Large intestine (tissue), 12 donors: ENCODE data around the gene SYCE3. TPM values are rescaled to one million over a fixed set of nuclear protein-coding genes. Genes with fewer than 3 reads are reported as not detected.
"Not testable (repeated sequence)": the region's sequence is repeated elsewhere in the genome, so short reads cannot be mapped to it uniquely, and the experiment has no call there.

Experiments
- DNase-seq, 2 donors: peaks; one replicate each; pipeline versions ENCODE4 v3.0.0 to v3.0.0-alpha.2; 2013
- H3K27ac ChIP-seq: one replicate; pipeline ENCODE4 v1.5.1; 2013; ENCODE audit warnings: low read length
- H3K27me3 ChIP-seq: 2 replicates; pipeline ENCODE4 v1.6.1; 2013; ENCODE audit warnings: low read length; ENCODE audit not compliant: control insufficient read depth, insufficient read depth
- H3K36me3 ChIP-seq: 2 replicates; pipeline ENCODE4 v1.6.1; 2013; ENCODE audit warnings: low read length; ENCODE audit not compliant: control insufficient read depth, insufficient read depth
- H3K4me1 ChIP-seq: one replicate; pipeline ENCODE4 v1.6.1; 2013; ENCODE audit warnings: low read length; ENCODE audit not compliant: control insufficient read depth, insufficient read depth
- H3K4me3 ChIP-seq: one replicate; pipeline ENCODE4 v1.5.1; 2013; ENCODE audit warnings: low read length
- H3K9me3 ChIP-seq: one replicate; pipeline ENCODE4 v1.6.1; 2013; ENCODE audit warnings: mild to moderate bottlenecking, low read depth, low read length, moderate library complexity; ENCODE audit not compliant: control insufficient read depth
- WGBS: methylation state at CpG from one replicate; pipeline ENCODE4 v1.1.5; 2013; ENCODE audit warnings: low lambda C conversion rate; ENCODE audit not compliant: insufficient coverage; 5-methylcytosine and 5-hydroxymethylcytosine counted together
- long read RNA-seq, 11 donors: transcript quantifications; one replicate each; lab custom pipeline, GENCODE V29; 2026
- polyA plus RNA-seq: library from polyadenylated mRNA; unstranded; fragments of 120-200 nt; gene quantifications from one replicate; pipeline ENCODE4 v1.2.1, GENCODE V29; 2013

SYCE3 gene
- polyA plus RNA-seq, result not detected
- long read RNA-seq, donor 1, result 0 reads
- long read RNA-seq, donor 2, result 0 reads
- long read RNA-seq, donor 3, result 0 reads
- long read RNA-seq, donor 4, result 0 reads
- long read RNA-seq, donor 5, result 0 reads
- long read RNA-seq, donor 6, result 0 reads
- long read RNA-seq, donor 7, result 0 reads
- long read RNA-seq, donor 8, partial matches to known transcripts, result 0 of 1 reads
- long read RNA-seq, donor 8, other reads (novel, unspliced or antisense), result 0 of 1 reads
- long read RNA-seq, donor 9, result 0 reads
- long read RNA-seq, donor 10, result 0 reads
- long read RNA-seq, donor 11, result 0 reads

GRCh38 chr22:50562523-50563412 is at the start of gene SYCE3:
SYCE3 (minus strand) TSS chr22:50562919; CDS start chr22:50556405, 6,514 bp downstream.
- WGBS, result no CpG with 5 or more reads among the region's 61 CpGs
- peaks cover 6% of the 10 kb centered on the region for H3K4me1 ChIP-seq
- H3K4me3 ChIP-seq, result peak within 1 kb of the TSS; percentile 60
- H3K27ac ChIP-seq, result peak within 1 kb of the TSS; percentile 81
- DNase-seq, result peak; percentile 95 to 96
- peaks cover 23% of the 10 kb centered on the region for H3K27me3 ChIP-seq
- H3K36me3 ChIP-seq, result peaks cover under 1% of the 10 kb centered on the region
- no peaks in the 10 kb centered on the region for H3K9me3 ChIP-seq

GRCh38 chr22:50612168-50612527 is 49.4 kb upstream of the SYCE3 start:
- DNase-seq, result no peak
- no peak overlapping the region for H3K27ac ChIP-seq
- no CpG with 5 or more reads among the region's 6 CpGs for WGBS

GRCh38 chr22:50611341-50612060 is 48.8 kb upstream of the SYCE3 start:
- H3K27me3 ChIP-seq, result peaks cover 27% of the 10 kb centered on the region
- no peaks in the 10 kb centered on the region for H3K36me3 ChIP-seq
- no peaks in the 10 kb centered on the region for H3K9me3 ChIP-seq
- peaks cover 5% of the 10 kb centered on the region for H3K4me1 ChIP-seq
- WGBS, result no CpG with 5 or more reads among the region's 26 CpGs
- no peak for DNase-seq
- H3K4me3 ChIP-seq, result no peak overlapping the region
- H3K27ac ChIP-seq, result no peak overlapping the region

More at GRCh38 chr22:50612168-50612527, 49.4 kb upstream of the SYCE3 start:
- Histone ChIP-seq H3K9me3 (no peaks in the 10 kb centered on the region), H3K4me1 (peaks cover 5% of the 10 kb centered on the region), H3K36me3 (no peaks in the 10 kb centered on the region), H3K4me3 (no peak overlapping the region), H3K27me3 (peaks cover 27% of the 10 kb centered on the region)

- no peak for DNase-seq
- Histone ChIP-seq H3K9me3 (no peaks in the 10 kb centered on the region), H3K36me3 (no peaks in the 10 kb centered on the region), H3K4me3 (no peak overlapping the region), H3K4me1 (peaks cover 5% of the 10 kb centered on the region), H3K27ac (no peak overlapping the region), H3K27me3 (peaks cover 36% of the 10 kb centered on the region)
- 83% methylated on average over 1 of the region's 17 CpGs for WGBS
These were observed 47.9 kb upstream of the SYCE3 start for GRCh38 chr22:50610581-50610980.

- Histone ChIP-seq H3K4me3 (no peak overlapping the region), H3K27me3 (peaks cover 42% of the 10 kb centered on the region), H3K4me1 (peaks cover 5% of the 10 kb centered on the region), H3K9me3 (no peaks in the 10 kb centered on the region), H3K27ac (no peak overlapping the region), H3K36me3 (no peaks in the 10 kb centered on the region)
- WGBS, result no CpG with 5 or more reads among the region's 11 CpGs
- no peak for DNase-seq
These were observed 47.3 kb upstream of the SYCE3 start for GRCh38 chr22:50610041-50610451.

GRCh38 chr22:50609599-50609998 is 46.9 kb upstream of the SYCE3 start:
- H3K4me3 ChIP-seq, result no peak overlapping the region

GRCh38 chr22:50608996-50609395 is 46.3 kb upstream of the SYCE3 start:
- no peaks in the 10 kb centered on the region for H3K9me3 ChIP-seq
- peaks cover 49% of the 10 kb centered on the region for H3K27me3 ChIP-seq
- peaks cover 5% of the 10 kb centered on the region for H3K4me1 ChIP-seq
- H3K27ac ChIP-seq, result no peak overlapping the region
- H3K36me3 ChIP-seq, result no peaks in the 10 kb centered on the region
- WGBS, result no CpG with 5 or more reads among the region's 10 CpGs
- no peak overlapping the region for H3K4me3 ChIP-seq
- no peak for DNase-seq

More at GRCh38 chr22:50609599-50609998, 46.9 kb upstream of the SYCE3 start:
- Histone ChIP-seq H3K27ac (no peak overlapping the region), H3K36me3 (no peaks in the 10 kb centered on the region), H3K9me3 (no peaks in the 10 kb centered on the region), H3K27me3 (peaks cover 46% of the 10 kb centered on the region), H3K4me1 (peaks cover 5% of the 10 kb centered on the region)
- WGBS, result no CpG with 5 or more reads among the region's 12 CpGs
- DNase-seq, result no peak

GRCh38 chr22:50608058-50608840 is 45.5 kb upstream of the SYCE3 start:
- no CpG with 5 or more reads among the region's 39 CpGs for WGBS

GRCh38 chr22:50607659-50608020 is 44.9 kb upstream of the SYCE3 start:
- Histone ChIP-seq H3K9me3 (no peaks in the 10 kb centered on the region), H3K27me3 (peaks cover 63% of the 10 kb centered on the region), H3K36me3 (no peaks in the 10 kb centered on the region), H3K27ac (no peak overlapping the region), H3K4me1 (peaks cover 5% of the 10 kb centered on the region), H3K4me3 (no peak overlapping the region)
- no CpG with 5 or more reads among the region's 6 CpGs for WGBS
- DNase-seq, result no peak

More at GRCh38 chr22:50608058-50608840, 45.5 kb upstream of the SYCE3 start:
- H3K4me1 ChIP-seq, H3K9me3 ChIP-seq, H3K4me3 ChIP-seq, DNase-seq, H3K36me3 ChIP-seq, H3K27ac ChIP-seq: not testable (repeated sequence)
- H3K27me3 ChIP-seq, result peaks cover 57% of the 10 kb centered on the region
